Nephron progenitor cell (in vitro differentiated cells): ENCODE results near the gene ERCC6L2.
A peak's percentile ranks its signal among the peaks of the same experiment; 100 is the strongest.

Experiments
- DNase-seq: peaks from one replicate; pipeline ENCODE4 v3.0.0; 2021
- H3K27ac Mint-ChIP-seq: 2 replicates; pipeline ENCODE4 v1.8.0; 2021; ENCODE audit warnings: mild to moderate bottlenecking, moderate library complexity, mixed read lengths
- H3K27me3 Mint-ChIP-seq: 2 replicates; pipeline ENCODE4 v1.8.0; 2021; ENCODE audit warnings: mild to moderate bottlenecking, low read depth, mixed read lengths; ENCODE audit not compliant: poor library complexity
- H3K36me3 Mint-ChIP-seq: 2 replicates; pipeline ENCODE4 v1.8.0; 2021; ENCODE audit warnings: low read depth, mixed read lengths
- H3K4me1 Mint-ChIP-seq: 2 replicates; pipeline ENCODE4 v1.8.0; 2021; ENCODE audit warnings: mixed read lengths
- H3K4me3 Mint-ChIP-seq: 2 replicates; pipeline ENCODE4 v1.8.0; 2021; ENCODE audit warnings: mild to moderate bottlenecking, moderate library complexity, mixed read lengths
- H3K9me3 Mint-ChIP-seq: 2 replicates; pipeline ENCODE4 v1.8.0; 2021; ENCODE audit warnings: mild to moderate bottlenecking, moderate library complexity, mixed read lengths
- CTCF ChIP-seq: fragments of 200-600 bp; sonication (generic); IDR thresholded peaks from 2 replicates; pipeline ENCODE4 v1.5.0; 2021; ENCODE audit warnings: antibody characterized with exemption

Gene ERCC6L2

GRCh38 chr9:95833546-95834178 lies 41.8 kb upstream of the ERCC6L2 start:
- no peaks in the 10 kb centered on the region for H3K9me3 Mint-ChIP-seq
- no peak for DNase-seq
- H3K27ac Mint-ChIP-seq: peak overlapping the region; percentile 6
- H3K4me3 Mint-ChIP-seq: no peak overlapping the region
- TF ChIP-seq CTCF: no peak
- H3K36me3 Mint-ChIP-seq: no peaks in the 10 kb centered on the region
- H3K4me1 Mint-ChIP-seq: peaks cover 9% of the 10 kb centered on the region
- H3K27me3 Mint-ChIP-seq: no peaks in the 10 kb centered on the region

- Mint-ChIP-seq H3K9me3 (no peaks in the 10 kb centered on the region), H3K4me3 (no peak overlapping the region), H3K27me3 (no peaks in the 10 kb centered on the region), H3K4me1 (peaks cover 9% of the 10 kb centered on the region), H3K36me3 (no peaks in the 10 kb centered on the region), H3K27ac (no peak overlapping the region)
- no peak for DNase-seq
- no peak for TF ChIP-seq CTCF
Measured at GRCh38 chr9:95834281-95834907, 41.1 kb upstream of the ERCC6L2 start.

GRCh38 chr9:95835393-95835792 lies 40.1 kb upstream of the ERCC6L2 start:
- Mint-ChIP-seq H3K27me3 (no peaks in the 10 kb centered on the region), H3K4me3 (no peak overlapping the region), H3K27ac (no peak overlapping the region), H3K9me3 (no peaks in the 10 kb centered on the region), H3K4me1 (peaks cover 9% of the 10 kb centered on the region), H3K36me3 (no peaks in the 10 kb centered on the region)
- DNase-seq: no peak
- no peak for TF ChIP-seq CTCF

- DNase-seq: no peak
- TF ChIP-seq CTCF: no peak
- Mint-ChIP-seq H3K27me3 (no peaks in the 10 kb centered on the region), H3K36me3 (no peaks in the 10 kb centered on the region), H3K4me1 (peaks cover 9% of the 10 kb centered on the region), H3K27ac (no peak overlapping the region), H3K9me3 (no peaks in the 10 kb centered on the region), H3K4me3 (no peak overlapping the region)
Measured at GRCh38 chr9:95836072-95836471, 39.4 kb upstream of the ERCC6L2 start.

- Mint-ChIP-seq H3K27me3 (no peaks in the 10 kb centered on the region), H3K4me1 (no peaks in the 10 kb centered on the region), H3K27ac (no peak overlapping the region), H3K9me3 (peaks cover 4% of the 10 kb centered on the region), H3K36me3 (peaks cover 15% of the 10 kb centered on the region), H3K4me3 (no peak overlapping the region)
- no peak for TF ChIP-seq CTCF
- no peak for DNase-seq
Measured at GRCh38 chr9:95839012-95839411, 36.5 kb upstream of the ERCC6L2 start.

GRCh38 chr9:95840074-95840473 lies 35.4 kb upstream of the ERCC6L2 start:
- no peak for TF ChIP-seq CTCF
- H3K27ac Mint-ChIP-seq: no peak overlapping the region
- no peaks in the 10 kb centered on the region for H3K4me1 Mint-ChIP-seq
- no peaks in the 10 kb centered on the region for H3K27me3 Mint-ChIP-seq
- peaks cover 20% of the 10 kb centered on the region for H3K36me3 Mint-ChIP-seq
- H3K4me3 Mint-ChIP-seq: no peak overlapping the region
- no peak for DNase-seq
- H3K9me3 Mint-ChIP-seq: peaks cover 4% of the 10 kb centered on the region
